Activated T-cell treated with anti-CD3 and anti-CD28 coated beads, Interleukin-2, amount 50 U/mL, for 48 hours (primary cell): ENCODE data around the gene CELSR1.

Source experiments
- DNase-seq, 2 experiments: peaks; one replicate each; pipeline ENCODE4 v3.0.0-alpha.2; 2020

CELSR1 gene

GRCh38 chr22:46373921-46374662, 163.3 kb downstream of the CELSR1 start:
- peak in 1 of 2 experiments; percentile 32 for DNase-seq

- no peak for DNase-seq
These were observed 164.3 kb downstream of the CELSR1 start for GRCh38 chr22:46373159-46373558.

GRCh38 chr22:46372686-46373085, 164.7 kb downstream of the CELSR1 start:
- DNase-seq: no peak

GRCh38 chr22:46371623-46372226, 165.7 kb downstream of the CELSR1 start:
- no peak for DNase-seq

- no peak for DNase-seq
These were observed 166.7 kb downstream of the CELSR1 start for GRCh38 chr22:46370584-46371291.

GRCh38 chr22:46369716-46370583, 167.5 kb downstream of the CELSR1 start:
- no peak for DNase-seq

- DNase-seq: no peak
These were observed 168.3 kb downstream of the CELSR1 start for GRCh38 chr22:46368871-46369715.

GRCh38 chr22:46368422-46368821, 169.0 kb downstream of the CELSR1 start:
- DNase-seq: no peak

- peak; percentile 83 to 85 for DNase-seq
These were observed 169.7 kb downstream of the CELSR1 start for GRCh38 chr22:46367707-46368191.

GRCh38 chr22:46366801-46367706, 170.4 kb downstream of the CELSR1 start:
- peak in 1 of 2 experiments; percentile 28 for DNase-seq

- DNase-seq: no peak
These were observed 171.1 kb downstream of the CELSR1 start for GRCh38 chr22:46366327-46366731.

- DNase-seq: no peak
These were observed 172.2 kb downstream of the CELSR1 start for GRCh38 chr22:46365166-46365624.

GRCh38 chr22:46364341-46365165, 172.9 kb downstream of the CELSR1 start:
- no peak for DNase-seq

- DNase-seq: no peak
These were observed 173.7 kb downstream of the CELSR1 start for GRCh38 chr22:46363611-46364321.

GRCh38 chr22:46362934-46363515, 174.4 kb downstream of the CELSR1 start:
- DNase-seq: no peak

GRCh38 chr22:46362203-46362933, 175.1 kb downstream of the CELSR1 start:
- no peak for DNase-seq

- no peak for DNase-seq
These were observed 175.6 kb downstream of the CELSR1 start for GRCh38 chr22:46361826-46362202.

GRCh38 chr22:46360891-46361290, 176.5 kb downstream of the CELSR1 start:
- no peak for DNase-seq
